22Rv1 (cell line): Measurements from ENCODE around the gene CTNNA1.

Source experiments
- H3K27ac ChIP-seq: fragments of 450-650 bp; 2 replicates; pipeline ENCODE4 v1.5.1; 2017
- ZFX ChIP-seq: fragments of 450-650 bp; IDR thresholded peaks from 2 replicates; pipeline ENCODE4 v1.6.1; 2017; ENCODE audit warnings: antibody characterized with exemption, borderline replicate concordance
- TF ChIP-seq, protein P1 (sequence below): fragments of 450-650 bp; IDR thresholded peaks from 2 replicates; pipeline ENCODE4 v1.5.1; 2017; ENCODE audit warnings: mild to moderate bottlenecking

Gene CTNNA1

DNA sequence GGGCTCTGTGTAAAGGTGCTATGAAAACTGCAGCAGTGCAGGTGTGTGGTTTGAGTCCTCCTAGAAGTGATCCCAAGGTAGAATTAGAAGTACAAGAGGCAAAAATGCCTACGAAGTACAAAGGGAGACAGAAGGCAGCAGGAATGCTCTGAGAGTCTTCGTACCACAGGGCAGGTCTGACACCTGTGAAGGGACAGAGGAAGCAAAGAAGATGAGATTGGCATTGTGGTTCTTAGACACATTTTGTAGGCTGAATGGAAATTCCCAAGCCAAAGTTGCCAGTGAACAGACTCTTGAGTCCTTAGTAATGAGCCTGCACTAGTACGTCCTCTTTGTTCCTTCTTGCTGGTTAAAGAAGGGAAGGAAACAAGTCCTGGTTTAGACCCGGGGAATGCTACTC is 123.6 kb downstream of the CTNNA1 start:
- H3K27ac ChIP-seq = no peak overlapping the region
- TF ChIP-seq, protein P1, sequence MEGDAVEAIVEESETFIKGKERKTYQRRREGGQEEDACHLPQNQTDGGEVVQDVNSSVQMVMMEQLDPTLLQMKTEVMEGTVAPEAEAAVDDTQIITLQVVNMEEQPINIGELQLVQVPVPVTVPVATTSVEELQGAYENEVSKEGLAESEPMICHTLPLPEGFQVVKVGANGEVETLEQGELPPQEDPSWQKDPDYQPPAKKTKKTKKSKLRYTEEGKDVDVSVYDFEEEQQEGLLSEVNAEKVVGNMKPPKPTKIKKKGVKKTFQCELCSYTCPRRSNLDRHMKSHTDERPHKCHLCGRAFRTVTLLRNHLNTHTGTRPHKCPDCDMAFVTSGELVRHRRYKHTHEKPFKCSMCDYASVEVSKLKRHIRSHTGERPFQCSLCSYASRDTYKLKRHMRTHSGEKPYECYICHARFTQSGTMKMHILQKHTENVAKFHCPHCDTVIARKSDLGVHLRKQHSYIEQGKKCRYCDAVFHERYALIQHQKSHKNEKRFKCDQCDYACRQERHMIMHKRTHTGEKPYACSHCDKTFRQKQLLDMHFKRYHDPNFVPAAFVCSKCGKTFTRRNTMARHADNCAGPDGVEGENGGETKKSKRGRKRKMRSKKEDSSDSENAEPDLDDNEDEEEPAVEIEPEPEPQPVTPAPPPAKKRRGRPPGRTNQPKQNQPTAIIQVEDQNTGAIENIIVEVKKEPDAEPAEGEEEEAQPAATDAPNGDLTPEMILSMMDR = no peak
- TF ChIP-seq ZFX = no peak

DNA sequence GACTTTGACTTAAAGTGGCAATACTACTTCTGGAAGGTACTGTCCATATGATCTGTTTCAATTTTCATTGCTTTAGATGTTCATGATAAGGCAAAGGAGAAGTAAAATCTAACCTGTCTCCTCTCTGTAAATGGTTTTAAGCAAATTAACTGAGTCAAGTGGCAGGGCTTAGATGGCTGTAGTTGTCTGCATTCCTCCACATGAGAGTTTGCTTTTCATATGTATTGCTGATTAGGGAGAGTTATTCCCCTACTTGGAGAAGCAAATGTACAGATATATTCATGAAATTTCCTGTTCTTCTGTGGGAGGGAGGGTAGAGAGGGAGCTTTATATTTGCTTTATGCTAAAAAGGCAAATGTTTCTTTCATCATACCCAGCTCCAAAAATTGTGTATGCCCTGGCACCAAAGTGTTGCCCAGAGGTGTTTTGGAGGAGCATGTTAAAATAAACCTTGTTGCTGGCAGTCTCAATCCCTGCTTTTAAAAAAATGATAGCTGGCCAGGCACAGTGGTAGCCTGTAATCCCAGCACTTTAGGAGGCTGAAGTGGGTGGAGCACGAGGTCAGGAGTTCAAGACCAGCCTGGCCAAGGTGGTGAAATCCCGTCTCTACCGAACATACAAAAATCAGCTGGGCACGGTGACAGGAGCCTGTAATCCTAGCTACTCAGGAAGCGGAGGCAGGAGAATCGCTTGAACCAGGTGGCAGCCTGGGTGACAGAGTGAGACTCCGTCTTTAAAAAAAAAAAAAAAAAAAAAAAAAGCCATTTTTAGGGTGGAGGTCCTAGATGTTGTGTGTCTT is 125.4 kb downstream of the CTNNA1 start:
- TF ChIP-seq ZFX = no peak
- TF ChIP-seq, protein P1 = no peak
- no peak overlapping the region for H3K27ac ChIP-seq

DNA sequence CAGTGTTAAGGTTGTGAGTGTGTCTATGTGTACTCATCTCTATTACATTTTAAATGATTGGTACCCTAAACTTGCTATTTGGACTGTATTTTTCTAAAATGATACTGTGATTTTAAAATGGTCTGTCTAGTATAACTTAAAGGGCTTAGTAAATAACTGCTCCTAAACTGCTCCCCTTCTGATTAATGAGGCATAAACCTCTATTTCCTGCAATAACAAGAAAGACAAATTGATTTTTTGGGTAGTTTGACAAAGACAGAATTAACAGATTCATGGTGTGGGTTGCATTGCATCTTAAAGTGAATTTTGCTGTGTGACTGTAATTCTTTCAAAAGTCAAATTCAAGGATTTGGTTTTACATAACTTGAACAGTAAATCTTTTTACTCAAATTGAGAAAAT is 130.0 kb downstream of the CTNNA1 start:
- H3K27ac ChIP-seq = no peak overlapping the region
- TF ChIP-seq, protein P1 = no peak
- TF ChIP-seq ZFX = no peak

DNA sequence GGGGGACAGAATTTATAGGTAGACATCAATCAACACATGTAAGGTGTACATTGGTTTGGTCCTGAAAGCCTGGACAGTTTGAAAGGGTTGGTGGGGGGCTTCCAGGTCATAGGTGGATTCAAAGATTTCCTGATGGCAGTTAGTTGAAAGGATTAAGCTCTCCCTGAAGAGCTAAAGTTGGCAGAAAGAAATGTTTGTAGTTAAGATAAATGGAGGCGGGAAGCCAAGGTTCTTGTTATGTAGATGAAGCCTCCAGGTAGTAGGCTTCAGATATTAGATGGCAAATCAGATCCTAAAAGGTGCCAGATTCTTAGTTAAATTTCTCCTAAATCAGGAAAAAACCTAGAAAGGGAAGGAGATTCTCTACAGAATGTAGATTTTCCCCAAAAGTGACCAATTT is 130.9 kb downstream of the CTNNA1 start:
- H3K27ac ChIP-seq = no peak overlapping the region

DNA sequence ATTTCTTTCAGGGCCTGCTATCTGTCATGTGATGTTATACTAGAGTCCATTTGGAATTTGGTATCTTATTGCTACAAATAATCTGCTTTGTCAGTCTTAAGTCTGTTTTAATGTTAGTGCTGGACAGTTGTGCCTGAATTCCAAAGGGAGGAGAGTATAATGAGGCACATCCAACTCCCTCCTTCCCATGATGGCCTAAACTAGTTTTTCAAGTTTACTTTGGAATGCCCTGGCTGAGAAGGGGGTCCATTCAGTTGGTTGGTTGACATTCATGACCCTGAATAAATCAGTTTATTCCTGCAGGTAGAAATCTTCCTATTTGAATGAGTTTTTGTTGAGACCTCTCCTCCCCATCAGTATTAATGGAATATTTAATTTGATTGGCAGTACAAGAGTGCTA is 131.3 kb downstream of the CTNNA1 start:
- H3K27ac ChIP-seq = no peak overlapping the region
- TF ChIP-seq, protein P1 = no peak
- TF ChIP-seq ZFX = no peak

More for the DNA sequence above, 130.9 kb downstream of the CTNNA1 start:
- TF ChIP-seq, protein P1 = no peak
- no peak for TF ChIP-seq ZFX

DNA sequence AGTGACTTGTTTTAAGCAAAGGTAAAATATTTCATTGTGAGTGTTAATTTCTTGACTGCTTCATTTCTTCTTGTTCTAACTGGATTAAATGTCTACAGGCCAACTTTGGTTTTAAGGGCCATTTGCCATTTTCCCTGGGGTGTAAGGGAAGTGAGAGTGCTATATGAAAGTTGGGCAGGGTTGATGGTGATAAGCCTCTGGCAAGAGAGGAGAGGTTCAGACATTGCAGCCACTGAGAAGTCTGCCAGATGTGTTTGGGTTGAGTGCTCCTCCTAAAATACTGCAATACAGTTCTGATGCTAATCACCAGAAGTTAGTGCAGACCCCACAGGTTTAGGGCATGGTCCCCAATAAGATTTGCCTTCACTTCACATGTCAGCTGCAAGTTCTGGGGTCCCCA is 136.8 kb downstream of the CTNNA1 start:
- no peak overlapping the region for H3K27ac ChIP-seq
- TF ChIP-seq, protein P1 = no peak
- no peak for TF ChIP-seq ZFX

DNA sequence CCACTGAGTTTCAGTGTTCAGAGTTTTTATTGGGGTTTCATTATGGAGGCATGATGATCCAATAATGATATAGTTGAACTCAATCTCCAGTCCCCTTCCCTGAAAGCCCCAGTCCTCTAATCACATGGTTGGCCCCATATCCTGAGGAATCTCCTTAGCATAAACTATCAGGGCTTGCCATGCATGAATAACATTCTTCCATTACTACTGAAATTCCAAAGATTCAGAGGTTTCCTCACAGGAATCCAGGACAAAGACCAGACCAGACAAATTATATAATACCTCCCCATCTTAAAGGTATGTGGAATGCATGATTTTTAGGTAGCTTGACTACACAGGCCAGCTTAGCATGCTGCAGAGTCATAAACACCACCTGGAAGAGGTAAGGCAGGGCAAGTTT is 137.4 kb downstream of the CTNNA1 start:
- TF ChIP-seq, protein P1 = no peak
- no peak for TF ChIP-seq ZFX
- no peak overlapping the region for H3K27ac ChIP-seq
